ENCODE results near the gene PXYLP1. TPM values are rescaled to one million over a fixed set of nuclear protein-coding genes. Genes with fewer than 3 reads are reported as not detected.

The PXYLP1 gene
- total RNA-seq, 2 donors from 2014 or later: 8.9 to 13.1 TPM

GRCh38 chr3:141280690-141281089 lies 49.1 kb downstream of the PXYLP1 start:
- H3K4me3 ChIP-seq: no peak overlapping the region
- DNase-seq: no peak
- no peaks in the 10 kb centered on the region for H3K27me3 ChIP-seq
- no peaks in the 10 kb centered on the region for H3K4me1 ChIP-seq
- H3K36me3 ChIP-seq: no peaks in the 10 kb centered on the region
- H3K9me3 ChIP-seq: no peaks in the 10 kb centered on the region
- H3K27ac ChIP-seq: no peak overlapping the region
- no peak overlapping the region for H3K9ac ChIP-seq (ENCODE audit: low read depth in 2 of 2, low read length in 2 of 2)
- intact Hi-C loops (cut with DNase I): no loop called here
- no peak for TF ChIP-seq CTCF (IDR thresholded peaks at IDR 0.05)

- TF ChIP-seq CTCF (IDR thresholded peaks at IDR 0.05): no peak
- intact Hi-C loops (cut with DNase I): no loop called here
Measured at GRCh38 chr3:141285570-141285969, 53.9 kb downstream of the PXYLP1 start.

GRCh38 chr3:141286856-141287255 lies 55.2 kb downstream of the PXYLP1 start:
- DNase-seq: no peak
- no peaks in the 10 kb centered on the region for H3K36me3 ChIP-seq
- TF ChIP-seq CTCF (IDR thresholded peaks at IDR 0.05): no peak
- no peaks in the 10 kb centered on the region for H3K9me3 ChIP-seq
- intact Hi-C loops (cut with DNase I): no loop called here
- no peak overlapping the region for H3K4me3 ChIP-seq
- no peak overlapping the region for H3K27ac ChIP-seq
- H3K9ac ChIP-seq (ENCODE audit: low read depth in 2 of 2, low read length in 2 of 2): no peak overlapping the region
- H3K4me1 ChIP-seq: no peaks in the 10 kb centered on the region
- no peaks in the 10 kb centered on the region for H3K27me3 ChIP-seq

More at GRCh38 chr3:141285570-141285969, 53.9 kb downstream of the PXYLP1 start:
- Histone ChIP-seq H3K4me3 (no peak overlapping the region), H3K27ac (no peak overlapping the region), H3K9ac (ENCODE audit: low read depth in 2 of 2, low read length in 2 of 2) (no peak overlapping the region), H3K9me3 (no peaks in the 10 kb centered on the region), H3K27me3 (no peaks in the 10 kb centered on the region), H3K36me3 (no peaks in the 10 kb centered on the region), H3K4me1 (no peaks in the 10 kb centered on the region)
- DNase-seq: no peak

GRCh38 chr3:141287326-141287725 lies 55.7 kb downstream of the PXYLP1 start:
- Histone ChIP-seq H3K9me3 (no peaks in the 10 kb centered on the region), H3K9ac (ENCODE audit: low read depth in 2 of 2, low read length in 2 of 2) (no peak overlapping the region), H3K36me3 (no peaks in the 10 kb centered on the region), H3K27ac (no peak overlapping the region), H3K4me1 (no peaks in the 10 kb centered on the region), H3K27me3 (no peaks in the 10 kb centered on the region), H3K4me3 (no peak overlapping the region)
- TF ChIP-seq CTCF (IDR thresholded peaks at IDR 0.05): no peak
- no peak for DNase-seq
- intact Hi-C loops (cut with DNase I): no loop called here

- Histone ChIP-seq H3K4me3 (no peak overlapping the region), H3K9ac (ENCODE audit: low read depth in 2 of 2, low read length in 2 of 2) (no peak overlapping the region), H3K27ac (no peak overlapping the region), H3K9me3 (no peaks in the 10 kb centered on the region), H3K4me1 (no peaks in the 10 kb centered on the region), H3K27me3 (no peaks in the 10 kb centered on the region), H3K36me3 (no peaks in the 10 kb centered on the region)
- intact Hi-C loops (cut with DNase I): no loop called here
- DNase-seq: no peak
- no peak for TF ChIP-seq CTCF (IDR thresholded peaks at IDR 0.05)
Measured at GRCh38 chr3:141288336-141288990, 56.8 kb downstream of the PXYLP1 start.

Data from colonic mucosa (tissue), 4 donors.